GM12874 (cell line): Measurements from ENCODE around the gene MAML3.

ENCODE experiments used
- TF ChIP-seq, protein P1 (sequence below): IDR thresholded peaks from 2 replicates; pipeline ENCODE4 v1.5.1; 2011; ENCODE audit warnings: low read depth, mild to moderate bottlenecking, control low read depth, low read length, moderate library complexity; ENCODE audit not compliant: insufficient read depth

MAML3 gene

GRCh38 chr4:139728146-139728545 lies 425.8 kb downstream of the MAML3 start:
- TF ChIP-seq, protein P1, sequence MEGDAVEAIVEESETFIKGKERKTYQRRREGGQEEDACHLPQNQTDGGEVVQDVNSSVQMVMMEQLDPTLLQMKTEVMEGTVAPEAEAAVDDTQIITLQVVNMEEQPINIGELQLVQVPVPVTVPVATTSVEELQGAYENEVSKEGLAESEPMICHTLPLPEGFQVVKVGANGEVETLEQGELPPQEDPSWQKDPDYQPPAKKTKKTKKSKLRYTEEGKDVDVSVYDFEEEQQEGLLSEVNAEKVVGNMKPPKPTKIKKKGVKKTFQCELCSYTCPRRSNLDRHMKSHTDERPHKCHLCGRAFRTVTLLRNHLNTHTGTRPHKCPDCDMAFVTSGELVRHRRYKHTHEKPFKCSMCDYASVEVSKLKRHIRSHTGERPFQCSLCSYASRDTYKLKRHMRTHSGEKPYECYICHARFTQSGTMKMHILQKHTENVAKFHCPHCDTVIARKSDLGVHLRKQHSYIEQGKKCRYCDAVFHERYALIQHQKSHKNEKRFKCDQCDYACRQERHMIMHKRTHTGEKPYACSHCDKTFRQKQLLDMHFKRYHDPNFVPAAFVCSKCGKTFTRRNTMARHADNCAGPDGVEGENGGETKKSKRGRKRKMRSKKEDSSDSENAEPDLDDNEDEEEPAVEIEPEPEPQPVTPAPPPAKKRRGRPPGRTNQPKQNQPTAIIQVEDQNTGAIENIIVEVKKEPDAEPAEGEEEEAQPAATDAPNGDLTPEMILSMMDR, result no peak

DNA sequence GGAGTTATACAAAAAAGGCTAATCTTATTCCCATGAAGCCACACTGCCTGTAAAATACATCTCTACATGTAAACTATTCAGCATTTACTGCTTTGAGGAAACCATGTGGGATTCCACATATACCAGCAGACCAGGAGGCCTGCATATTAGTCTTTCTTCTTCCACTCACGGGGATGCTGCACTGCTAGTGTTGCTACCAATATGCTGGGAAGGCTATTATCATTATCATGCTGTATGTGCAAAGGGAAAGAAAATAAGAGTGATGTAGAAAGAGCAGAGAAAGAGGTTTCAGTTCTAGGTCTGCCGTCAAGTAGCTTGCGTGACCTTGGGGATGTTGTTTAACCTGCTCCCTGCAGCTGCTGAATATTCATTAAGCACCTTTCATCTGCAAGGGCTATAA lies 427.4 kb downstream of the MAML3 start:
- TF ChIP-seq, protein P1, result no peak

GRCh38 chr4:139725236-139725635 lies 428.7 kb downstream of the MAML3 start:
- TF ChIP-seq, protein P1, result no peak

DNA sequence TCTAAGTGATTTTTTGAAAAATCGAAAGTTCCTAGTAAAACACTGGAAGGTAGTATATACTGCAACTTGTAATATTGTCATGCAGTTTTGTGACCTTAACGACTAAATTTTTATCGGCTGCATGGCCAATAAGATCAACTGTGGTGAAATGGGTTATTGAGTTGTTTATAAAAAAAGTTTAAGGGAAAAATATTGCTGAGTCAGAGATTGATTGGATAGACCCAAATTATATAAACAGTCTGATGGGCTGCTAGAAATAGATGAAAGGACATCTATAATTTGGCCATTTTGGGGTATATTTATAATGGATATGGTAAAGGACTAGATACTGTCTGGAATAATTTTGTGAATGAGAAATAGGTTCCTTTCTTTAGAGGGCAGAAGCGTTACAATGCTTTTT lies 432.2 kb downstream of the MAML3 start:
- TF ChIP-seq, protein P1, result no peak

DNA sequence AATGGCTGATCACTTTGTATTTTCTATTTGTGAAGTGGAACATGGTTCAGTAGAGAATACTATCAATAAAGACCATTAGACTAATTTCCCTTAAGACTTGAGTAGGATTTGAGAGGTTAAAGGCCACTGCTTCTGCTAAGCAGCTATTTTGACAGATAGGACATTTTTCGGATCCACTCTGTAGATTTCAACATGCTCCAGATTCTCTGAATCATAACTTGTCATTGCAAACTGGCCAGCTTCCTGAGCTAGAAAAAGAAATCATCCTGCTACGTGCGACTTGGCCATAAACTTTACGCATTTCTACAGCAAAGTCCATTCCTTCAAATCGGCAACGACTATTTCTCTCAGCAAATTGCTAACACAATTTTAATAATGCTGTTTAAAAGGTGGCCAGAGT lies 433.2 kb downstream of the MAML3 start:
- TF ChIP-seq, protein P1, result no peak

DNA sequence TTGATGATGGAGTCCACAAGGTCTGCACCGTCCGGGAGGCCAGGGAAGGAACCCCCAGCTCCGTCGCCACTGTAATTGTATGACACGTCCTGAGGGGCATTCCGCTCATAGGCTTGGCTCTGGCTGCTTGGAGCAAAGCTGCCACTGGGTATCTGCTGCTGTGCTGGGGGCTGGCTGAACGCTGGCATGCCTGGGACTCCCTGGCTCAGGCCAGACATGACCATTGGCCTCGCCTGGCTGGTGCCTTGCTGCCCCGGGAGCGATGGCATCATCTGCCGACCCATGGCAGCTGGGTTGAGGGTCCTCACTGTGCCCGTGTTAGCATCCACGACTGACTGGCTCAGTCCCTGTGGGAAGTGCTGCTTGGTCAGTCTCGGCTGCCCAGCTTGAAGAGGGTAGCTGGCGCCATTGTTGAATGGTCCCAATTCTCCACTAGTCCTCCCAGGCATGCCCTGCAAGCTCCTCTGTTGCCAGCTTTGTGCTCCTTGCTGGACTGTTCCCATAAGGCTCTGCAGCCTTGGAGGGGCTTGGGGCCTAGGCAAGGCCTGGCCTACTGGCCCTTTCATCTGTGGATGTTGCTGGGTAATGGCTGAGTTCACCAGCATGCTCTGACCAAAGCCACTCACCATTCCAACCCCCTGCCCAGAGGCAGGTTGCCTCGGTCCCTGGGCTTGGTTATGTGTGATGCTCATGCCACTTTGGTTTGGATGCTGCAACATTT lies 434.4 kb downstream of the MAML3 start:
- TF ChIP-seq, protein P1, result no peak

DNA sequence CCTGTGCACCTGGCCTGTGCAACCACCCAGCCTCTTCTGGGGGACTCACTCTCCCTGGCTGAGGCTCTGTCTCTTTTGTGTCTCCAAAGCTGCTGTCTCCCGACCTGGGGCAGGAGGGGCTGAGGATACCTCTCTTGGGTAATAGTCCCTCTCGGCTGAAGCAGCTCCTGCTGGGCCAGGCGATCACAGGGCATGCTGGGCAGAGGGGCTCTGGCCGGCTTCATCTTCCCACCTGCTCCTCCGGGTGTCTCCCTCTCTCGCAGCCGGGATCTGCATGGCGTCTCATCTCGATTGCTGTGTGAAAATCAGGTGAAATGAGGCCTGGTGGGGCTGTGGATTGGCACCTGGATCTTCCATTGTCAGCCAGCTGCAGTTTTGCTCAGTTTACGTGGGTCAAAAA lies 435.2 kb downstream of the MAML3 start:
- TF ChIP-seq, protein P1, result no peak

DNA sequence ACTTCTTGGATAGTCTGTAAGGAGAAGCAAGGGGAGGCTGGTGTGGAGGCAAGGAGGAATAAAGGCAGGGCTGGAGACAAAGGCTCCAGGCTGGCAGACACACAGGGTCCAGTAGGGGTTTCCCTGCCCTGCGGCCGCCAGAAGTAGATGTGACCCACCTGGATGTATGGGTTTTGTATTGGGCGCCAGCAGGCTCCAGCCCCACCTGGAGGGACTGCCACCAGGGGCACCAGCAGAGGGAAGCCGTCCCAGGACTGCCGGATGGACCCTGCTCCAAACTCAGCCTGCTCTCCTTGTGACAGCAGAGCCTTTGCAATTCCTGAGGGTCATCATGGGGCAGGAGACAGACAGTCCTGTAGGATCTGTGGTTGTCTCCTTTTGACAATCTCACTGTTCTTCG lies 435.6 kb downstream of the MAML3 start:
- TF ChIP-seq, protein P1, result no peak
